ENCODE data around the gene MAPK8IP1.

GRCh38 chr11:45941285-45941684, 55.8 kb downstream of the MAPK8IP1 start:
- no peak for TF ChIP-seq CTCF (IDR thresholded peaks at IDR 0.05)
- TF ChIP-seq POLR2A (IDR thresholded peaks at IDR 0.05), result no peak
- TF ChIP-seq POLR2AphosphoS5 (IDR thresholded peaks at IDR 0.05), result no peak

All from suprapubic skin (tissue), 4 donors.